ENCODE results near the gene APP.

Gene APP

DNA sequence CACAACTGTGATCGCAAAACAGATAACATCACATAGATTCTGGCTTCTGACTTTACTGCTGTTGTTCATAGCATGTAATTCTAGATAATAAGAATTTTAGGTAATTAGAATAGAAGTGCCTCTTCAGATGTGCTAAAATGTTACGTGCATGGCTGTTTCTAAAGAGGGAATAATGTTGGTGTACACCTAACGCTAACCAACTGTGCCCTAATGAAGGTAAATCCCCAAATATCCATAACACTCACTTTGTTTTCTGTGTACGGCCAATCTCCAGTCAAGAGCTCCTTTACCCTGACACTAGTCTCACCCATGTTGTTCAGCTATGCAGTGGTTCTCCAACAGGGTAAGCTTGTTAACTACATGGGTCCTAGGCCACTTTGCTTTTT, 44.4 kb downstream of the APP start:
- H3K27me3 ChIP-seq (ENCODE audit: control insufficient read depth, insufficient read depth, low read length): no peaks in the 10 kb centered on the region
- H2AFZ ChIP-seq: no peak overlapping the region
- H3K27ac ChIP-seq: no peak overlapping the region
- no peaks in the 10 kb centered on the region for H3K9me3 ChIP-seq (ENCODE audit: control insufficient read depth, low read length)
- no peaks in the 10 kb centered on the region for H3K4me1 ChIP-seq
- TF ChIP-seq, protein P1, sequence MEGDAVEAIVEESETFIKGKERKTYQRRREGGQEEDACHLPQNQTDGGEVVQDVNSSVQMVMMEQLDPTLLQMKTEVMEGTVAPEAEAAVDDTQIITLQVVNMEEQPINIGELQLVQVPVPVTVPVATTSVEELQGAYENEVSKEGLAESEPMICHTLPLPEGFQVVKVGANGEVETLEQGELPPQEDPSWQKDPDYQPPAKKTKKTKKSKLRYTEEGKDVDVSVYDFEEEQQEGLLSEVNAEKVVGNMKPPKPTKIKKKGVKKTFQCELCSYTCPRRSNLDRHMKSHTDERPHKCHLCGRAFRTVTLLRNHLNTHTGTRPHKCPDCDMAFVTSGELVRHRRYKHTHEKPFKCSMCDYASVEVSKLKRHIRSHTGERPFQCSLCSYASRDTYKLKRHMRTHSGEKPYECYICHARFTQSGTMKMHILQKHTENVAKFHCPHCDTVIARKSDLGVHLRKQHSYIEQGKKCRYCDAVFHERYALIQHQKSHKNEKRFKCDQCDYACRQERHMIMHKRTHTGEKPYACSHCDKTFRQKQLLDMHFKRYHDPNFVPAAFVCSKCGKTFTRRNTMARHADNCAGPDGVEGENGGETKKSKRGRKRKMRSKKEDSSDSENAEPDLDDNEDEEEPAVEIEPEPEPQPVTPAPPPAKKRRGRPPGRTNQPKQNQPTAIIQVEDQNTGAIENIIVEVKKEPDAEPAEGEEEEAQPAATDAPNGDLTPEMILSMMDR (IDR thresholded peaks at IDR 0.05): no peak
- no peak overlapping the region for H3K4me3 ChIP-seq (ENCODE audit: low read depth, low read length)
- H3K4me2 ChIP-seq (ENCODE audit: low read length): no peak overlapping the region
- no peaks in the 10 kb centered on the region for H3K79me2 ChIP-seq
- no peak overlapping the region for H3K9ac ChIP-seq
- H3K36me3 ChIP-seq (ENCODE audit: control insufficient read depth, insufficient read depth, low read length): no peaks in the 10 kb centered on the region

DNA sequence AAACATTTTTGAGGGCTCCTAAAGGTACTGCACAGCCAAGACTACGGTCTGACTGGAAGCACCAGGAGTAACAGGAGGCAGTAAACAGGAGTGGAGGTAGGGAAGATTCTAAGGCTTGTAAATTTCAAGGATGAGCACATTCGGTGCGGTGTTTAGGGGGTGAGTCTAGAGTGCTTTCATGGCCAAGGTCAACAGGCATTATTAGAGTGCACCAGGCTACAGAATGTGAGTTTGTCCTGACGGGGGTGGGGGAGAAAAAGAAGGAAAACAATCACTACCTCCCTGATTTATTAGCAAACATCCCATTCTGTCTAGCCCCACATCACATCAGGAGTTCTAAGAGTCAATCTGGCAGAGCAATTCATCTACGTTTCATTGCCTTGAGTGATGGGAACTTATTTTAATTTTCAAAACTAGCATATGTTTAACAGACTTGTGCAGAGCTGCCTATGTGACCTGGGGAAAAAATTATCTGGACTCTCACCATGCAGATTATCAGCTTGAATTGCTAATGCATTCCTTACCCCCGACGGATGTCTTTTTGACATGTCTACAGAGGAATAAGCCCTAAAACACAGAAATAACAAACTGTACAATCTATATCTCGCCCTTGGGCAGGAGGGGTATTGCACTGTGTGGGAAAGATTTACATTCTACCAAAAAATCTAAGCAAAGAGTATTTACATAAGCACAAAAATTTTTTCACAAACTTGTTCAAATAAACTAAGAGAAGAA, 45.0 kb downstream of the APP start:
- no peaks in the 10 kb centered on the region for H3K4me1 ChIP-seq
- no peak overlapping the region for H3K4me3 ChIP-seq (ENCODE audit: low read depth, low read length)
- H3K79me2 ChIP-seq: no peaks in the 10 kb centered on the region
- no peak overlapping the region for H3K27ac ChIP-seq
- H3K4me2 ChIP-seq (ENCODE audit: low read length): no peak overlapping the region
- H2AFZ ChIP-seq: no peak overlapping the region
- no peaks in the 10 kb centered on the region for H3K27me3 ChIP-seq (ENCODE audit: control insufficient read depth, insufficient read depth, low read length)
- TF ChIP-seq, protein P1 (IDR thresholded peaks at IDR 0.05): no peak
- H3K36me3 ChIP-seq (ENCODE audit: control insufficient read depth, insufficient read depth, low read length): no peaks in the 10 kb centered on the region
- no peak overlapping the region for H3K9ac ChIP-seq
- H3K9me3 ChIP-seq (ENCODE audit: control insufficient read depth, low read length): no peaks in the 10 kb centered on the region

DNA sequence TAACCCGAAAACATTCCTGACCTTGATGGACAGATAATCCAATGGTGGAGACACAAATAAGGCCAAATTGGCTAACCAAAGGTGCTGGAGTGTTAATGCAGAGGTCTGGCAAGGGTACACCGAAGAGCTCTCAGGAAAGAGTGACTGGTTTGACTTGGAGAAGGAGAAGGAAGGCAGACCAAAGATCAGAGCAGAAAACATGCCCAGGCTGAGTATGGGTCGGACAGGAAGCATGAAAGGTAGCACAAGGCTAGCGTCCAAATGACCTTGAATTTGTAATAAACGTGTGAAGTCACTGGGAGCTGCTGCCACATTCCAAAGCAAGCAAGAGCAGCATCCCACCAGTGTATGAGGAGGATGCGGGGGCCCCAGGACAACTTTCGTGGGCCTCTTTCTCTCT, 45.7 kb downstream of the APP start:
- Histone ChIP-seq H3K79me2 (no peaks in the 10 kb centered on the region), H3K9me3 (ENCODE audit: control insufficient read depth, low read length) (no peaks in the 10 kb centered on the region), H3K36me3 (ENCODE audit: control insufficient read depth, insufficient read depth, low read length) (no peaks in the 10 kb centered on the region), H3K27ac (no peak overlapping the region), H3K4me2 (ENCODE audit: low read length) (peak overlapping the region; percentile 50), H3K9ac (no peak overlapping the region), H3K4me1 (no peaks in the 10 kb centered on the region), H3K4me3 (ENCODE audit: low read depth, low read length) (peak overlapping the region; percentile 27), H2AFZ (no peak overlapping the region), H3K27me3 (ENCODE audit: control insufficient read depth, insufficient read depth, low read length) (no peaks in the 10 kb centered on the region)
- TF ChIP-seq, protein P1 (IDR thresholded peaks at IDR 0.05): no peak

DNA sequence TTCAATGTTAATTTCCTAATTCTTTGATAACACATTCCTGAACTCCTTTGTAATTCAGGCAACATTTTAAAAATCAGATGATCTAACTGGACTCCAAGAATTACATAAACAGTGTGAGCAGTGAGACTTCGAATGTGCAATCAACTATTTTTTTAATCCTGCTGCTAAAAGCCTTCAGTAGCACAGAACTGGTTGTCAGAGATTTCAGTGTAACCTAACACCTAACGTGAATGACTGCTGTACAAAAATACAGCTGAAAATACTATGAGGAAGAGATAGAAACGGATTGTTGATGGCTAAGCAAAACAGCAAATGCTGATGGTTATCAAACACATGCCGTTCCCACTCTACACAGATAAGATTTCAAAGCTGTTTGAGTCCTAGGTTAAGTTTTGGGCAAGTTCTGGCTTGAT, 46.1 kb downstream of the APP start:
- H3K4me1 ChIP-seq: no peaks in the 10 kb centered on the region
- H3K27ac ChIP-seq: no peak overlapping the region
- no peaks in the 10 kb centered on the region for H3K79me2 ChIP-seq
- H3K4me3 ChIP-seq (ENCODE audit: low read depth, low read length): peak overlapping the region; percentile 27
- TF ChIP-seq, protein P1 (IDR thresholded peaks at IDR 0.05): no peak
- no peaks in the 10 kb centered on the region for H3K27me3 ChIP-seq (ENCODE audit: control insufficient read depth, insufficient read depth, low read length)
- peak overlapping the region; percentile 50 for H3K4me2 ChIP-seq (ENCODE audit: low read length)
- no peak overlapping the region for H2AFZ ChIP-seq
- H3K36me3 ChIP-seq (ENCODE audit: control insufficient read depth, insufficient read depth, low read length): no peaks in the 10 kb centered on the region
- H3K9ac ChIP-seq: no peak overlapping the region
- no peaks in the 10 kb centered on the region for H3K9me3 ChIP-seq (ENCODE audit: control insufficient read depth, low read length)

DNA sequence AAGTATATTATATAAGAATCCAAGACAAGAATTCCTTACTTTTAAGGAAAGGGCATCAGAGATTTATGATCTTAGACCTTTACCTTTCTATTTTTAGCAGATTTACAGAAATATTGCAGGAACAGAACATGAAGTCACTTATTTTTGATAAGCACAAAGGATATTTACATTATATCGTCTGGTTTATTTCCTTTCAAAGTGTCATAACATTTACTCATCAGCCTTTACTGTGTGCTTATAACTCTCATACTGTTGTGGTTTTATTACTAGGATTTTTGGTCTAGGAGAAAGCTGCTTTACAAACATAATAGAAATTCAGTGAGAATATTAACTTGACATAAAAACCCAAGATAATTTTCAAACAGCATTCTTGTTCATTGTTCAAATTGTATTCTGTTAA, 47.6 kb downstream of the APP start:
- no peaks in the 10 kb centered on the region for H3K9me3 ChIP-seq (ENCODE audit: control insufficient read depth, low read length)
- no peaks in the 10 kb centered on the region for H3K4me1 ChIP-seq
- TF ChIP-seq, protein P1 (IDR thresholded peaks at IDR 0.05): no peak
- H2AFZ ChIP-seq: no peak overlapping the region
- no peak overlapping the region for H3K27ac ChIP-seq
- H3K27me3 ChIP-seq (ENCODE audit: control insufficient read depth, insufficient read depth, low read length): no peaks in the 10 kb centered on the region
- no peaks in the 10 kb centered on the region for H3K36me3 ChIP-seq (ENCODE audit: control insufficient read depth, insufficient read depth, low read length)
- no peaks in the 10 kb centered on the region for H3K79me2 ChIP-seq
- no peak overlapping the region for H3K9ac ChIP-seq
- H3K4me3 ChIP-seq (ENCODE audit: low read depth, low read length): no peak overlapping the region
- H3K4me2 ChIP-seq (ENCODE audit: low read length): no peak overlapping the region

Data from parathyroid adenoma (tissue), 2 donors.